WERI-Rb-1 (cell line): ENCODE data around the gene ITGA2.
A peak's percentile ranks its signal among the peaks of the same experiment; 100 is the strongest.

Experiments used
- DNase-seq: peaks from one replicate; pipeline ENCODE4 v3.0.0-alpha.2; 2020
- H3K27ac ChIP-seq: fragments of 250-450 bp; sonication (Bioruptor Pico); 2 replicates; pipeline ENCODE4 v1.5.1; 2020; ENCODE audit warnings: mild to moderate bottlenecking, moderate library complexity
- H3K27me3 ChIP-seq: fragments of 250-450 bp; sonication (Bioruptor Pico); 2 replicates; pipeline ENCODE4 v1.5.1; 2021; ENCODE audit warnings: mild to moderate bottlenecking, low read depth, moderate library complexity; ENCODE audit not compliant: insufficient read depth, severe bottlenecking
- H3K36me3 ChIP-seq: fragments of 250-450 bp; sonication (Bioruptor Pico); 2 replicates; pipeline ENCODE4 v1.5.1; 2020; ENCODE audit warnings: mild to moderate bottlenecking, moderate library complexity
- H3K4me3 ChIP-seq: 2 replicates; pipeline ENCODE4 v1.5.1; 2011; ENCODE audit warnings: low read depth, mild to moderate bottlenecking, control low read depth, low read length
- H3K9me3 ChIP-seq: fragments of 250-450 bp; sonication (Bioruptor Pico); 2 replicates; pipeline ENCODE4 v1.5.1; 2021; ENCODE audit warnings: mild to moderate bottlenecking, moderate library complexity; ENCODE audit not compliant: severe bottlenecking
- TF ChIP-seq, protein P1 (sequence below): IDR thresholded peaks from 2 replicates; pipeline ENCODE4 v1.5.1; 2011; ENCODE audit warnings: low read depth, mild to moderate bottlenecking, control low read depth, inconsistent platforms, low read length

ITGA2 gene

DNA sequence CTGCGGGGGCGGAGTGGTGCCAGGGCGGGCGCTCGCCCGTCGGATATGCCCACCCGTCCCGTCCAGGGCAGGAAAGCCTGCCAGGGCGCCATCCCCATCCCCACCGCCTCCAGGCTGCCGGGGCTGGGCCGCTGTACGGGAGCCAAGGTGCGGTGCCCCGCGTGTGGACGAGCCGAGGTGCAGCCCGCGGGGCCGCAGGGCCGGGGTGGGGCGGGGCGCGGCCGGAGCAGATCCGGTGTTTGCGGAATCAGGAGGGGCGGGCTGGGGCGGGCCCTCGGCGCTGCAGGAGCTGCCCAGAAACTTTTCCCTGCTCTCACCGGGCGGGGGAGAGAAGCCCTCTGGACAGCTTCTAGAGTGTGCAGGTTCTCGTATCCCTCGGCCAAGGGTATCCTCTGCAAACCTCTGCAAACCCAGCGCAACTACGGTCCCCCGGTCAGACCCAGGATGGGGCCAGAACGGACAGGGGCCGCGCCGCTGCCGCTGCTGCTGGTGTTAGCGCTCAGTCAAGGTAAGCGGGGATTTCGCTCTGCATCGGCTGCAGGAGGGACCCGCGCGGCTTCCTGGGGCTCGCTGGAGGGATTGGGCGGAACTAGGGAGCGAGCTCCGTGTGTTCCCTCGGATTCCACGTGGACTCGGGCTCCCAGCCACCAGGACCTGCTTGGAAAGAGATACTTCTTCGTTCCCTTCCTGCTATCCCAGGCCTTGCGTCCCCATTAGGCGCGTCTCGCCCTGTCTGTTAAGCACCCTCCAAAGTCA lies at the start of gene ITGA2:
TSS of gene ITGA2 (plus strand) at position 328 of the 756 bp plus-strand sequence. CDS start at position 445, 117 bp downstream.
- Histone ChIP-seq H3K36me3 (no peaks in the 10 kb centered on the region), H3K9me3 (no peaks in the 10 kb centered on the region), H3K27me3 (peaks cover 20% of the 10 kb centered on the region), H3K4me3 (peak within 1 kb of the TSS; percentile 58), H3K27ac (no peak within 1 kb of the TSS)
- DNase-seq: peak; percentile 58
- TF ChIP-seq, protein P1, sequence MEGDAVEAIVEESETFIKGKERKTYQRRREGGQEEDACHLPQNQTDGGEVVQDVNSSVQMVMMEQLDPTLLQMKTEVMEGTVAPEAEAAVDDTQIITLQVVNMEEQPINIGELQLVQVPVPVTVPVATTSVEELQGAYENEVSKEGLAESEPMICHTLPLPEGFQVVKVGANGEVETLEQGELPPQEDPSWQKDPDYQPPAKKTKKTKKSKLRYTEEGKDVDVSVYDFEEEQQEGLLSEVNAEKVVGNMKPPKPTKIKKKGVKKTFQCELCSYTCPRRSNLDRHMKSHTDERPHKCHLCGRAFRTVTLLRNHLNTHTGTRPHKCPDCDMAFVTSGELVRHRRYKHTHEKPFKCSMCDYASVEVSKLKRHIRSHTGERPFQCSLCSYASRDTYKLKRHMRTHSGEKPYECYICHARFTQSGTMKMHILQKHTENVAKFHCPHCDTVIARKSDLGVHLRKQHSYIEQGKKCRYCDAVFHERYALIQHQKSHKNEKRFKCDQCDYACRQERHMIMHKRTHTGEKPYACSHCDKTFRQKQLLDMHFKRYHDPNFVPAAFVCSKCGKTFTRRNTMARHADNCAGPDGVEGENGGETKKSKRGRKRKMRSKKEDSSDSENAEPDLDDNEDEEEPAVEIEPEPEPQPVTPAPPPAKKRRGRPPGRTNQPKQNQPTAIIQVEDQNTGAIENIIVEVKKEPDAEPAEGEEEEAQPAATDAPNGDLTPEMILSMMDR: no peak

DNA sequence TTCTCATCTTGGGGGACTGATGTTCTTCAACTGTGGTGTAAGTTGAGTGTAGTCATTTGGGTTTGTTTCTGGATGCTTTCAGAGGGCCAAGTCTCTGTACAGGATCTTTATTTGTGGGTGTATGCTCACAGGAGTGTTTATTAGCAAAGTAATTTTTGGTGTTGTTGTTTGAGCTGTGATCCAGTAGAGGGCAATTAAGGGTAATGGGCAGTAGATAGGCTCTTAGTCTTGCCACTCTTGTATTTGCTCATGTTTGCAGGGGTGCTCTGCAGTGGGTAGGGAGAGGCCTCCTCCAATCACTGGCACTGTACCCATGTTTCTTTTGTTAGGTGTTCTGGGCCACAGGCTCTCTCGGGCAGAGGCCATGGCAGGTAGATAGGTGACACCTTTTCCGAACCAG lies 45.9 kb upstream of the ITGA2 start:
- Histone ChIP-seq H3K27ac (no peak overlapping the region), H3K4me3 (no peak overlapping the region), H3K27me3 (no peaks in the 10 kb centered on the region), H3K9me3 (no peaks in the 10 kb centered on the region), H3K36me3 (no peaks in the 10 kb centered on the region)
- no peak for DNase-seq
- TF ChIP-seq, protein P1: no peak

- H3K27me3 ChIP-seq: no peaks in the 10 kb centered on the region
- H3K36me3 ChIP-seq: no peaks in the 10 kb centered on the region
- no peak overlapping the region for H3K27ac ChIP-seq
- TF ChIP-seq, protein P1: no peak
- no peak for DNase-seq
- H3K4me3 ChIP-seq: no peak overlapping the region
- no peaks in the 10 kb centered on the region for H3K9me3 ChIP-seq
Observed at GRCh38 chr5:52943808-52944207, 45.3 kb upstream of the ITGA2 start.

DNA sequence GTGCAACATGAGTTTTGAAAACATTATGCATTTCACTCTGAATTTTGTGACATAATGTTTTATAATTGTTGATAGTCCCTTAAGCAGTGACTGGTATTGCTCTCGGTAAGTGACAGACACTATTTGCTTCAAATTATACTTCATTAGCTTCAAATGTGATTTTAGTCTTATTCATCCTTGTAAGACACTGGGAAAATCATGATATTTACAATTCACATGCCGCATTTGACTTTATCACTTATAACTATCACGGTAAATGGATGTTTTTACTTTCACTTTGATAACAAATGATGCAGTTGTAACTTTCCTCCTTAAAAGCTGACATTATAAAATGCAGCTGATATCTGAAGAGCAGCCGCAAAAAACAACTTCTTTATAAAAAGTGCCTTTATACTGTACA lies 44.1 kb upstream of the ITGA2 start:
- Histone ChIP-seq H3K9me3 (no peaks in the 10 kb centered on the region), H3K4me3 (no peak overlapping the region), H3K27me3 (no peaks in the 10 kb centered on the region), H3K36me3 (no peaks in the 10 kb centered on the region), H3K27ac (no peak overlapping the region)
- TF ChIP-seq, protein P1: no peak
- no peak for DNase-seq

DNA sequence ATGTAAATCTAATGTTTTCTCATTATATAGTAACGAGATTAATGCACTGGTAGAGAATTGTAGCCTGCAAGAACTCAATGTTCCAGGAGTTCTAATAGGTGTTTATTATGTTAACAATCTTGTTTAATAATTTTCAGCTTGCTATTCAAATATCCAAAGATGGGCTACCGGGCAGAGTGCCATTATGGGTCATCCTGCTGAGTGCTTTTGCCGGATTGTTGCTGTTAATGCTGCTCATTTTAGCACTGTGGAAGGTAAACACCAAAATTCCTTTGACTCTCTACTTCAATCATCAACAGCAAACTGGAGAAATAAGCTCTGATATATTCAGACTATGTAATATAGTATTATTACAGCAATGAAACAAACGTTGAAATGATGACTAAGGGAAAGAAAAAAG lies 41.9 kb upstream of the ITGA2 start:
- H3K27ac ChIP-seq: no peak overlapping the region
- H3K4me3 ChIP-seq: no peak overlapping the region
- no peaks in the 10 kb centered on the region for H3K9me3 ChIP-seq
- no peaks in the 10 kb centered on the region for H3K27me3 ChIP-seq
- H3K36me3 ChIP-seq: no peaks in the 10 kb centered on the region
- DNase-seq: no peak
- TF ChIP-seq, protein P1: no peak

DNA sequence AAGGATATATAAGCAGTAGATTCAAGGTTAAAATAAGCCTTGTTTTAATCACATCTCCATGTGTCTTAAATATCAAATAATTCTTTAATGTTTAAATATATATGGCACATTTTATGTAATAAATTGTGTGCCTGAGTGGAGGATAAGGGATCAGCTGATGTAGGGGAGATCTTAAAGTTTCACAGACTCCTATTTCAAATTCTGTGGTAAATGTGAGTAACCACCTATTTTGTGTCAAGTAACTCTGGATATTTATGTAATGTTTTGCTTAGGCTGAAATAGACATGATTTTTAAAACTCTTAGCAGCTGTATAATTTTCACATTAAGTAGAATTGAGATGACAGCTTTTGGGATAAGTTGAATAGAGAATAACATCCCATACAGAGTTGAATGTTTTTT lies 41.3 kb upstream of the ITGA2 start:
- TF ChIP-seq, protein P1: no peak
- Histone ChIP-seq H3K36me3 (no peaks in the 10 kb centered on the region), H3K27ac (no peak overlapping the region), H3K9me3 (no peaks in the 10 kb centered on the region), H3K4me3 (no peak overlapping the region), H3K27me3 (no peaks in the 10 kb centered on the region)
- no peak for DNase-seq
